Esophagus (tissue), 2 donors: ENCODE data around the gene ODF4. TPM values are rescaled to one million over a fixed set of nuclear protein-coding genes. Genes with fewer than 3 reads are reported as not detected.

Experiments
- H3K27ac ChIP-seq, 2 donors: one replicate each; pipeline ENCODE4 v1.5.1; 2013; ENCODE audit warnings: low read depth in 2 of 2, mild to moderate bottlenecking in 2 of 2, inconsistent platforms in 1 of 2, low read length in 1 of 2, moderate library complexity in 1 of 2
- H3K27me3 ChIP-seq, 2 donors: one replicate each; pipeline ENCODE4 v1.6.1; 2013; ENCODE audit warnings: low read length in 2 of 2, control low read depth in 1 of 2, mild to moderate bottlenecking in 1 of 2; ENCODE audit not compliant: insufficient read depth in 2 of 2, control insufficient read depth in 1 of 2
- H3K36me3 ChIP-seq, 2 donors: one replicate each; pipeline ENCODE4 v1.6.1; 2013; ENCODE audit warnings: low read length in 1 of 2; ENCODE audit not compliant: control insufficient read depth in 2 of 2, insufficient read depth in 2 of 2
- H3K4me1 ChIP-seq, 2 donors: one replicate each; pipeline ENCODE4 v1.6.1; 2013; ENCODE audit warnings: low read length in 1 of 2; ENCODE audit not compliant: control insufficient read depth in 2 of 2, insufficient read depth in 2 of 2
- H3K4me3 ChIP-seq, 2 donors: one replicate each; pipeline ENCODE4 v1.5.1; 2013; ENCODE audit warnings: low read length in 2 of 2, mild to moderate bottlenecking in 2 of 2, low read depth in 1 of 2, moderate library complexity in 1 of 2
- H3K9me3 ChIP-seq, 2 donors: one replicate each; pipeline ENCODE4 v1.6.1; 2013; ENCODE audit warnings: mild to moderate bottlenecking in 2 of 2, low read depth in 1 of 2, low read length in 1 of 2, moderate library complexity in 1 of 2; ENCODE audit not compliant: control insufficient read depth in 2 of 2, insufficient read depth in 1 of 2
- WGBS, 2 donors: extraction: QIAGEN DNeasy Blood & Tissue Kit; methylation state at CpG; one replicate each; pipeline ENCODE4 v1.1.7; 2013; 5-methylcytosine and 5-hydroxymethylcytosine counted together
- polyA plus RNA-seq, 2 donors: library from polyadenylated mRNA; stranded (reverse); fragments of 200-250 nt; gene quantifications; one replicate each; pipeline ENCODE4 v1.2.3, GENCODE V29; 2013
- donor health status: healthy with polysubstance abuse.
- donor health status: Bipolar disorder and iron deficiency.

ODF4 gene
- polyA plus RNA-seq, result under 1 TPM; 0.27 to 0.41 TPM

DNA sequence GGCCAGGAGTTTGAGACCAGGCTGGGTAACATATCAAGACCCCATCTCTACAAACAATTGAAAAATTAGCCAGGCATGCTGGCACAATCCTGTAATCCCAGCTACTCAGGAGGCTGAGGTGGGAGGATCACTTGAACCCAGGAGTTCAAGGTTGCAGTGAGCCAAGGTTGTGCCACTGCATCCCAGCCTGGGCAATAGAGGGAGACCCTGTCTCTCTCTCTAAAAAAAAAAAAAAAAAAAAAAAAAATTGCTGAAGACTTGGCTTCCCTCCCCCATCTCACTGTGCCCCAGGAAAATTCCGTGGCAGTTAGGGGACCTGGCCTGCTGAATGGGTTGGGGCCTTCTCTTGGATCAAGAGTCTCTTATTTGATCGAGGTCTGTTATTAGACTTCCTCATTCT is at the start of gene ODF4:
ODF4 (plus strand) TSS at position 301 of the 400 bp plus-strand sequence. CDS start 212 bp downstream, outside the sequence.
- H3K27me3 ChIP-seq, result no peaks in the 10 kb centered on the region
- H3K4me3 ChIP-seq, result no peak within 1 kb of the TSS
- no peaks in the 10 kb centered on the region for H3K9me3 ChIP-seq
- 80% methylated on average over 2 of the region's 2 CpGs for WGBS, 2 donors
- no peaks in the 10 kb centered on the region for H3K4me1 ChIP-seq
- H3K27ac ChIP-seq, result no peak within 1 kb of the TSS
- H3K36me3 ChIP-seq, result no peaks in the 10 kb centered on the region

DNA sequence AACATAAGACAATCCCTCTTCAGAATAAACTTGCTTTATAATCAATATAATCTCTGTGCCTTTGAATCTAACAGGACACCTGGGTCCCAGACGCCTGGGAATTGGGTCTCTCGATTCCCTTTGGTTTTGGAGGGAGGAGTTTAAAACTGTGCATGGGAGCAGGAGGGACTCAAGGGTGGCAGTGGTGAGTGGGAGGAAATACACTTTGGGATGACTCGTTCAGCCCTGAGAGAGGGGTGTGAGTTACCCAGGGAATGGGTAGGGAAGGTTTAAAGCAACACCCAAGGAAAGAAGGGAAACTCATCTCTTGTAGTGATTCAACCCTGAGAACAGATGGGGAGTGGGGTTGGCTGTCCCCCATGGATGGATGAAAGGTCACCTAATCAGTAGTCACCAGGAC is 49.6 kb upstream of the ODF4 start:
- no peak overlapping the region for H3K4me3 ChIP-seq
- H3K4me1 ChIP-seq, result peaks cover 0 to 22% of the 10 kb centered on the region in 2 donors
- 43 to 50% methylated on average over 3 of the region's 3 CpGs for WGBS, 2 donors

DNA sequence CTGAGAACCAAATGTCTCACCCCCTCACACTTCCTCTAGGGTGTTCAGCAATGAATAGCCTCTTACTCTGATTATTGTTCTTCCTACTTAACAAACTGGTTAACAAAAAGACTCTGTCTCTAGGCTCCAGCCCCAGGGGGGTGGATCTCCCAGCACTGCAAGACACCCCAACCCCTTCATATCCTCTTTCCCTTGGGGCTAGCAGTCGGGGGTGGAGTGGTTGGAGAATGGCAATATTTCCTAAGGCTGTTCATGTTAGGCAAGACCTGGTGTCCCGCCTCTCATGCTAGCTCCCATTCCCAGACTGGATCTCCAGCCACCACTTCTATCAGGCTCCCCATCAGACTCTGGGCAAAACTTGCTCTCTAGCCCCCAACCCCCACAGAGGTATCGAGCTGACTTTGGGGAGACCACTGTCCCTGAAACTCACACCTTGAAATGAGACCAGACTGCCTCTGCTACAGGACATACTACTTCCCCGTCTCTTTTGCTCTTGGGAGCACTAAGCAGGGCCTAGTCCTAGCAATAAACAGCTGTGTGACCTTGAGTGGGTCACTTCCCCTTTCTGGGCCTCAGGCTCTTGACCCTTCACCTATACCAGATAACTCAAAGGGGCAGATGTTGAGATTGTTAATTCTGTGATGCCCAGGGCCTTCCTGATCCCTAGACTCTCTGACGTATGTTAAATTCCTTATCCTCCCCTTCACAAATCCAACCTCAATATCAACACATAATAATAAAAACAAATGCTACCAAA is 46.8 kb upstream of the ODF4 start:
- no peaks in the 10 kb centered on the region for H3K27me3 ChIP-seq
- WGBS, 2 donors, result 78 to 84% methylated on average over 5 of the region's 5 CpGs
- H3K9me3 ChIP-seq, result no peaks in the 10 kb centered on the region
- H3K4me1 ChIP-seq, result peaks cover 0 to 21% of the 10 kb centered on the region in 2 donors
- H3K36me3 ChIP-seq, result no peaks in the 10 kb centered on the region
- H3K27ac ChIP-seq, result no peak overlapping the region
- H3K4me3 ChIP-seq, result no peak overlapping the region

More for the DNA sequence above, 49.6 kb upstream of the ODF4 start:
- Histone ChIP-seq H3K27me3 (no peaks in the 10 kb centered on the region), H3K36me3 (no peaks in the 10 kb centered on the region), H3K27ac (no peak overlapping the region), H3K9me3 (no peaks in the 10 kb centered on the region)

- 91 to 96% methylated on average over 9 of the region's 9 CpGs for WGBS, 2 donors
- no peak overlapping the region for H3K27ac ChIP-seq
- no peaks in the 10 kb centered on the region for H3K27me3 ChIP-seq
- H3K9me3 ChIP-seq, result no peaks in the 10 kb centered on the region
- no peaks in the 10 kb centered on the region for H3K36me3 ChIP-seq
- no peak overlapping the region for H3K4me3 ChIP-seq
- peaks cover 0 to 9% of the 10 kb centered on the region in 2 donors for H3K4me1 ChIP-seq
Observed at GRCh38 chr17:8294361-8294760, 45.3 kb upstream of the ODF4 start.

- H3K9me3 ChIP-seq, result no peaks in the 10 kb centered on the region
- peaks cover 0 to 9% of the 10 kb centered on the region in 2 donors for H3K4me1 ChIP-seq
- peak overlapping the region; percentile 93 to 96 for H3K27ac ChIP-seq
- 7 to 8% methylated on average over 14 to 15 of the region's 15 CpGs for WGBS, 2 donors
- no peaks in the 10 kb centered on the region for H3K36me3 ChIP-seq
- H3K4me3 ChIP-seq, result peak overlapping the region; percentile 57 to 69
- H3K27me3 ChIP-seq, result no peaks in the 10 kb centered on the region
Observed at GRCh38 chr17:8294814-8295316, 44.8 kb upstream of the ODF4 start.

- Histone ChIP-seq H3K4me1 (no peaks in the 10 kb centered on the region), H3K36me3 (no peaks in the 10 kb centered on the region)
- WGBS, 2 donors, result 60 to 61% methylated on average over 3 of the region's 3 CpGs
Observed at GRCh38 chr17:8300226-8300625, 39.4 kb upstream of the ODF4 start.

DNA sequence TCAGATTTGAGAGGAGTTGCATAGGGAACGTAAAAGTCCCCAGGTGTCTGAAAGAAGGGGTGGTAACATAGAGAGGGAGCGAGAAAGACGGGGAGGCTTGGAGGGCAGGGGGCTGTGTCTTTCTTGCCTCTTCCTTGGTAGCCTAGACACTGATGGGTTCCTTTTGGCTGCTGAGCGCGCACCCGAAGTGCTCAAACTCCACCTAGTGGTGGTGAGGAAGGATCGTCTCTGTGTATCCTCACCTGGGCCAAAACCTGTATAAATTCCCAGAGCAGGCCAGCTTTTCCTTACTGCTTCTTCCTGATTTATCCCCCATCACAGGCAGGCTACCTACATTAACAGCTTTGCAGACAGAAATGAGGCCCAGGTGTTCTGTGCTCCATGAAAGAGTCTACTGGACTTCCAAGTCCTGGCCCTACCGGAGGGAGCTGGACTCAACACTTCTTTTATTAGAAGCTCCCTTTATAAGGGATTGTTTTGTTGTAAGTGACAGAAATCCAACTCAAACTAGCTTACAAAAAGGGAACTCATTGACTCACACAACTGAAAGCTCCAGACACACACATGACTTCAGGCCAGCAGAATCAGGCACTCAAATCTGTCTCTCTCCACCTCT is 38.9 kb upstream of the ODF4 start:
- H3K4me3 ChIP-seq, result no peak overlapping the region
- 11% methylated on average over 8 of the region's 8 CpGs for WGBS, 2 donors

More at GRCh38 chr17:8300226-8300625, 39.4 kb upstream of the ODF4 start:
- H3K27me3 ChIP-seq, result no peaks in the 10 kb centered on the region
- no peaks in the 10 kb centered on the region for H3K9me3 ChIP-seq
- H3K27ac ChIP-seq, result no peak overlapping the region
- no peak overlapping the region for H3K4me3 ChIP-seq

GRCh38 chr17:8310601-8311123 is 29.0 kb upstream of the ODF4 start:
- Histone ChIP-seq H3K27me3 (peaks cover 0 to 7% of the 10 kb centered on the region in 2 donors), H3K36me3 (no peaks in the 10 kb centered on the region), H3K4me1 (peaks cover 2 to 8% of the 10 kb centered on the region in 2 donors), H3K4me3 (peak overlapping the region in 1 of 2 donors; percentile 17), H3K9me3 (no peaks in the 10 kb centered on the region), H3K27ac (peak overlapping the region; percentile 27 to 31)
- 52 to 59% methylated on average over 10 of the region's 10 CpGs for WGBS, 2 donors

More for the DNA sequence above, 38.9 kb upstream of the ODF4 start:
- Histone ChIP-seq H3K27me3 (no peaks in the 10 kb centered on the region), H3K27ac (no peak overlapping the region), H3K4me1 (no peaks in the 10 kb centered on the region), H3K36me3 (no peaks in the 10 kb centered on the region), H3K9me3 (no peaks in the 10 kb centered on the region)

- 77 to 81% methylated on average over 25 of the region's 25 CpGs for WGBS, 2 donors
- H3K4me1 ChIP-seq, result peaks cover 2 to 9% of the 10 kb centered on the region in 2 donors
- peaks cover 0 to 10% of the 10 kb centered on the region in 2 donors for H3K27me3 ChIP-seq
- no peaks in the 10 kb centered on the region for H3K9me3 ChIP-seq
- H3K36me3 ChIP-seq, result no peaks in the 10 kb centered on the region
- peak overlapping the region; percentile 27 to 31 for H3K27ac ChIP-seq
- H3K4me3 ChIP-seq, result peak overlapping the region in 1 of 2 donors; percentile 14
Observed at GRCh38 chr17:8311131-8311790, 28.4 kb upstream of the ODF4 start.
